Activated CD4-positive, alpha-beta T cell treated with anti-CD3 and anti-CD28 coated beads, Interleukin-2, amount 10 ng/mL, durations not matched to agents 24 days and 14 days (primary cell): ENCODE results near the gene CRELD2. TPM values are rescaled to one million over a fixed set of nuclear protein-coding genes. Genes with fewer than 3 reads are reported as not detected.

Source experiments
- DNase-seq: peaks from one replicate; pipeline ENCODE4 v3.0.0; 2022
- H3K27ac Mint-ChIP-seq: one replicate; pipeline ENCODE4 v1.8.0; 2022; ENCODE audit warnings: mild to moderate bottlenecking, mixed read lengths
- H3K27me3 Mint-ChIP-seq: one replicate; pipeline ENCODE4 v1.8.0; 2022; ENCODE audit warnings: mixed read lengths
- H3K36me3 Mint-ChIP-seq: one replicate; pipeline ENCODE4 v1.8.0; 2022; ENCODE audit warnings: low read depth, mild to moderate bottlenecking, mixed read lengths
- H3K4me1 Mint-ChIP-seq: one replicate; pipeline ENCODE4 v1.8.0; 2021; ENCODE audit warnings: mixed read lengths
- H3K4me3 Mint-ChIP-seq: one replicate; pipeline ENCODE4 v1.8.0; 2022; ENCODE audit warnings: mild to moderate bottlenecking, moderate library complexity, mixed read lengths
- H3K9me3 Mint-ChIP-seq: one replicate; pipeline ENCODE4 v1.8.0; 2021; ENCODE audit warnings: mixed read lengths
- intact Hi-C: fragments of 100-400 bp; cut with micrococcal nuclease; formaldehyde crosslinking; loops from one replicate; pipeline ENCODE4 v1.15.1; 2023
- total RNA-seq: library from RNA; stranded (reverse); gene quantifications from 2 replicates; pipeline ENCODE4 v1.2.3, GENCODE V29; 2022

Gene CRELD2
- total RNA-seq, 1 donor from 2014 or later, result 47.4 TPM

DNA sequence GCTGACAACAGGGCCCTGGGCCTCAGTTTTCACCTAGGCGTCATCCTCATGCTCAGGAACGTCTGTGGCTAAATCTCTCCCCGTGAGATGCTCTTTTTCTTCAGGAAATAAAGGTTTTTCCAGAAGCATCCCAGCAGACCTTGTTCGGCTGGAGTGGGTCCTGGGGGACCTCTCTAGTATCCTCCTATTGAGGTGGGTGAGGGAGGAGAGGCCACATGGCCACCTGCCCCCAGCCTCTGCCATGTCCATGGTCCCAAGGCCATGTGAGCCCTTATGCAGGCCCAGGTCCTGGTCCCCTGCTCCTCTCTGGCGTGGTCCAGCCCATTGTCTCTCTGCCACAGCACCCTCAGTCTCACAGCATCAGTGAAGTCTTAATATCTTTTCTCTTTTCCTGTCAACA, 22.2 kb upstream of the CRELD2 start:
- no peaks in the 10 kb centered on the region for H3K27me3 Mint-ChIP-seq
- peaks cover 48% of the 10 kb centered on the region for H3K36me3 Mint-ChIP-seq
- peaks cover 4% of the 10 kb centered on the region for H3K4me1 Mint-ChIP-seq
- intact Hi-C loops, result no loop called here
- no peak for DNase-seq
- no peak overlapping the region for H3K4me3 Mint-ChIP-seq
- no peak overlapping the region for H3K27ac Mint-ChIP-seq
- peaks cover 3% of the 10 kb centered on the region for H3K9me3 Mint-ChIP-seq

DNA sequence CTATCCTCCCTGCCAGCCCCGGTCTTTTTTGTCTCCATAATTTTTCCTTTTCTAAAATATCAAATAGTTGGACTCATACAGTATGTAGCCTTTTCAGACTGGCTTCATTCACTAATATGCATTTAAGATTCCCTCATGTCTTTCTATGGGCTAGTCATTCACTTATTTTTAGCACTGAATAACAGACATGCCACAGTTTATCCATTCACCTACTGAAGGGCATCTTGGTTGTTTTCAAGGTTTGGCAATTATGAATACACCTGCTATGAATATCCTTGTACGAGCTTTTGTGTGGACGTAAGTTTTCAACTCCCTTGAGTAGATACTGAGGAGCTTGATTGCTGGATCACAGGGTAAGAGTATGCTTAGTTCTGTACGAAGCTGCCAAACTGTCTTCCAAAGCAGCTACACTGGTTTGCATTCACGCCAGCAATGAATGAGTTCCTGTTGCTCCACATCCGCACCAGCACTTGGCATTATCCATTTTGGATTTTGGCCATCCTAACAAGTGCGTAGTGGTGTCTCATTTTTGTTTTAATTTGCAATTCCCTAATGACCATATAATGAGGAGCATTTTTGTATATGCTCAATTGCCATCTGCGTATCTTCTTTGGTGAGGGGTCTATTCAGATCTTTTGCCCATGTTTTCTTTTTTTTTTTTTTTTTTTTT, 21.3 kb upstream of the CRELD2 start:
- peaks cover 5% of the 10 kb centered on the region for H3K9me3 Mint-ChIP-seq
- intact Hi-C loops, result no loop called here
- H3K36me3 Mint-ChIP-seq, result peaks cover 52% of the 10 kb centered on the region
- H3K4me3 Mint-ChIP-seq, result no peak overlapping the region
- H3K4me1 Mint-ChIP-seq, result no peaks in the 10 kb centered on the region
- H3K27me3 Mint-ChIP-seq, result no peaks in the 10 kb centered on the region
- H3K27ac Mint-ChIP-seq, result no peak overlapping the region
- DNase-seq, result no peak

DNA sequence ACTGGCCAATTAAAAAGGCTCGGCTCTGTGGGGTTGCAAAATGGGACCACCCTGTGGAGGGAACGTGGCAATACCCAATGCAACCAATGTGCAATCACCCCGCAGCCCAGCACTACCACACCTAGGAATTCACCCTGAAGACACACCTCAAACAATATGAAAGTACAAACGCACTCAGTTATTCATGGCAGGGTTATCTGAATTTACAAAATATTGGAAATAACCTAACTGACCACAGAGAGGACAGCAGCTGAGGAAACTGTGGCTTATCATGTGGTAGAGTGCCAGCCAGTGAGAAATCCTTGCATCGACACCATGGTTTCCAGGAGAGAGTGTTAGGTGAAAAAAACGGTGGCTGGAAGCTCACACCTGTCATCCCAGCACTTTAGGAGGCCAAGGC, 18.9 kb upstream of the CRELD2 start:
- Mint-ChIP-seq H3K9me3 (peaks cover 5% of the 10 kb centered on the region), H3K36me3 (peaks cover 50% of the 10 kb centered on the region), H3K27me3 (no peaks in the 10 kb centered on the region), H3K4me1 (no peaks in the 10 kb centered on the region), H3K4me3 (no peak overlapping the region), H3K27ac (no peak overlapping the region)
- DNase-seq, result no peak
- intact Hi-C loops, result no loop called here

DNA sequence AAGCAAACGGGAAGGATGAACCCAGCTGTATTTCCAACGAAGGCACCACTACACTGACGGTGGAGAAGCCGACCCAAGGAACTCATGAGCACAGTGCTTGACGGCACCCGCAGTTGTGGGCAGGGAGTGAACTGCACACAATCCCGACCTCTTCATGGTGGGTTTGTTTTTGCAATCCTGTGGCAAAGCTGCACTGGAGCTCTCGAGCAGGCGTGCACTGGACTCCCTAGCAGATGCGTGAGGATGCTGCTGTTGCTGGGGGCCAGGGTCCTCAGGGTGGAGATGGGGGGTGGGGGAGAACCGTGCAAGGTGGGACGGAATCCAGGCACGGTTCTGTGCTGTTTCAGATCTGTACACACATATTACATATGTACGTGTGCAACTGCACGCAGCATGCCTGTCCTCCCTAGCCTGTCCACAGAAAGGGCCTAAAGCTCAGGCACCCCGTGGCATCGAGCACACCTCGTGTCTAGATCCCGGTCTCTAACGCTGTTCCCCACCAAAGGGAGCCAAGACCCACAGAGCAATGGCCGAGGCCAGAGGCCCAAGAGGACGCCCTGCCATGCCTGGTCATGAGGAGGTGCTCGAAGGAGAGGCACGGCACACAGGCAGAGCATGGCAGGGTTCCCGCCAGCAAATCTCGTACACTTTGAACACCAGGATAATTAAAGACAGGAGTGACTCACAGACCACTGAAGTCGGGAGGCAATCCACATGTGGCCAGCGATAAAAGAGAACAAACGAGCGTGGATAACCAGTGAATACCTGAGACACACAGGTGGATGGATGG, 17.8 kb upstream of the CRELD2 start:
- Mint-ChIP-seq H3K36me3 (peaks cover 54% of the 10 kb centered on the region), H3K4me3 (no peak overlapping the region), H3K9me3 (peaks cover 5% of the 10 kb centered on the region), H3K27me3 (no peaks in the 10 kb centered on the region), H3K27ac (no peak overlapping the region), H3K4me1 (no peaks in the 10 kb centered on the region)
- intact Hi-C loops, result no loop called here
- DNase-seq, result no peak

DNA sequence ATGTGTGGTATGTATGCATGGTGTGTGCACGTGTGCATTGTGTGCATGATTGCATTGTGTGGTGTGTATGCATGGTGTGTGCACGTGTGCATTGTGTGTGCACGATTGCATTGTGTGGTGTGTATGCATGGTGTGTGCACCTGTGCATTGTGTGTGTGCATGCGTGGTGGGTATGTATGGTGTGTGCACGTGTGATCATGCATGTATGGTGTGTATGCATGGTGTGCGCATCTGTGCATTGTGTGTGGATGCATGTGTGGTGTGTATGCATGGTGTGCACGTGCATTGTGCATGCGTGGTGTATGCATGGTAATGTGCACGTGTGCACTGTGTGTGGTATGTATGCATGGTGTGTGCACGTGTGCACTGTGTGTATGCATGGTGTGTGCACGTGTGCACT, 17.0 kb upstream of the CRELD2 start:
- Mint-ChIP-seq H3K9me3 (peaks cover 5% of the 10 kb centered on the region), H3K4me1 (no peaks in the 10 kb centered on the region), H3K4me3 (no peak overlapping the region), H3K27ac (no peak overlapping the region), H3K27me3 (no peaks in the 10 kb centered on the region), H3K36me3 (peaks cover 51% of the 10 kb centered on the region)
- DNase-seq, result no peak
- intact Hi-C loops, result no loop called here

DNA sequence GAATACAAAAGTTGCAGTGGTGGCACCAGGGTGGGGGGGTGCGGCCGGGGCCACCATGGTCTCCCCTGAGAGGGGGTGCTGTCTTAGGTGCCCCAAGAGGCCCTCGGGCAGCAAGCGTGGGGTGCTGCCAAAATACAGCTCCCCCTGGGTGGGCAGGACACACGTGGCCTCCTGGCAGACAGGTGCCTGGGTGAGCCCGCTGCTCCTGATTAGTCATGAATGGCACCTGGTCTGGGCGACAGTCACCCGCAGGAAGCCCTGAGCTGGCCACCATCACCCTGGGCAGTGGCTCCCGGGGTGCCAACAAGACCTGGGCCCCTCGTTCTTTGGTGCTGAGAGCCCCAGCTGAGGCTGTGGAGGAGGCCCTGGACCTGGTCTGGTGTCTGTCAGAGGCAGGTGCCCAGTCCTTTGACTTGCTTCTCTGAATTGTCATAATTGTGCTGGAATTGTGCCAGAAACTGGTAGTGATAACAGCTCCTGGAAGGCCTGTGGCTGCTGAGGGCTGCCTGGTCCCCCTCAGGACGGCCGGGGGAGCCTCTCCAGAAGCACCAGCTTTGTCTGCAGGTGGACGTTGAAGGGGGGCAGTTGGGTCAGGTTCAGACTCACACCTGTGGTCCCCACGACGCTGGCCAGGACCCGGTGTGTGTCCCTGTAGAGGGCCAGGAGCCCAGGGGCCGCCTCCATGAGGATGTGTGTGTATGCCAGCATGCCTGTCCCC, 15.0 kb upstream of the CRELD2 start:
- peaks cover 54% of the 10 kb centered on the region for H3K36me3 Mint-ChIP-seq
- H3K27ac Mint-ChIP-seq, result no peak overlapping the region
- intact Hi-C loops, result no loop called here
- H3K9me3 Mint-ChIP-seq, result peaks cover 5% of the 10 kb centered on the region
- H3K27me3 Mint-ChIP-seq, result no peaks in the 10 kb centered on the region
- DNase-seq, result no peak
- H3K4me1 Mint-ChIP-seq, result no peaks in the 10 kb centered on the region
- no peak overlapping the region for H3K4me3 Mint-ChIP-seq

DNA sequence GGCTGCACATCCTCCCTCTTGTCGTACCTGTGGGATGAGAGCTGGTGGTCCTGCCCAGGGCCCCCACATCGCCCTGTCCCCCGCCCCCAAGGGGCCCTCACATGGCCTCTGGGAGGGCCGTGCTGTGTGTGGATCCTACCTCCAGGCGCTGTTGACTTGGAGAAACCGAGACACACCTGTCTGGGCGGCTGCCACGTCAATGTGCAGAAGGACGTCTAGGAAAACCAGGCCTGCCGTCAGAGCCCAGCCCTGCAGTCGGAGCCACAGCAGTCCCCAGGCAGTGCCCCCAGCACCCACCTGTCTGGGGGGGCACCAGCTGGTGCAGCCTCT, 14.4 kb upstream of the CRELD2 start:
- DNase-seq, result no peak
- Mint-ChIP-seq H3K27me3 (no peaks in the 10 kb centered on the region), H3K9me3 (peaks cover 5% of the 10 kb centered on the region), H3K36me3 (peaks cover 50% of the 10 kb centered on the region), H3K4me1 (no peaks in the 10 kb centered on the region), H3K4me3 (no peak overlapping the region), H3K27ac (no peak overlapping the region)
- intact Hi-C loops, result no loop called here

DNA sequence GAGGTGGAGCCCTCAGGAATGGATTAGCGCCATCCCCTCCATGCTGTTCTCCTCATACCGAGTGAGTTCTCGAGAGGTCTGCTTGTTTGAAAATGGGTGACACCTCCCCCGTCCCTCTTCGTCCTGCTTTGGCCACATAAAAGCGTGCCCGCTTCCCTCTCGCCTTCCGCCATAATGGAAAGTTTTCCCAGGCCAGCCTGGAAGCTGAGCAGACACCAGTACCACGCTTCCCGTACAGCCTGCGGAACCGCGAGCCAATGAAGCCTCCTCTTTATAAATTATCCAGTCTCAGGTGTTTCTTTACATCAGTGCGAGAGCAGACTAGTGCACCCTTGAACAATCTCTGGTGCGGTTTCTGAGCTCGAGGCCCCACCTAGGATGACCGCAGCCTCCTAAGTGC, 13.0 kb upstream of the CRELD2 start:
- H3K27ac Mint-ChIP-seq, result no peak overlapping the region
- intact Hi-C loops, result no loop called here
- DNase-seq, result no peak
- peaks cover 46% of the 10 kb centered on the region for H3K36me3 Mint-ChIP-seq
- H3K27me3 Mint-ChIP-seq, result no peaks in the 10 kb centered on the region
- no peaks in the 10 kb centered on the region for H3K4me1 Mint-ChIP-seq
- no peak overlapping the region for H3K4me3 Mint-ChIP-seq
- peaks cover 5% of the 10 kb centered on the region for H3K9me3 Mint-ChIP-seq

DNA sequence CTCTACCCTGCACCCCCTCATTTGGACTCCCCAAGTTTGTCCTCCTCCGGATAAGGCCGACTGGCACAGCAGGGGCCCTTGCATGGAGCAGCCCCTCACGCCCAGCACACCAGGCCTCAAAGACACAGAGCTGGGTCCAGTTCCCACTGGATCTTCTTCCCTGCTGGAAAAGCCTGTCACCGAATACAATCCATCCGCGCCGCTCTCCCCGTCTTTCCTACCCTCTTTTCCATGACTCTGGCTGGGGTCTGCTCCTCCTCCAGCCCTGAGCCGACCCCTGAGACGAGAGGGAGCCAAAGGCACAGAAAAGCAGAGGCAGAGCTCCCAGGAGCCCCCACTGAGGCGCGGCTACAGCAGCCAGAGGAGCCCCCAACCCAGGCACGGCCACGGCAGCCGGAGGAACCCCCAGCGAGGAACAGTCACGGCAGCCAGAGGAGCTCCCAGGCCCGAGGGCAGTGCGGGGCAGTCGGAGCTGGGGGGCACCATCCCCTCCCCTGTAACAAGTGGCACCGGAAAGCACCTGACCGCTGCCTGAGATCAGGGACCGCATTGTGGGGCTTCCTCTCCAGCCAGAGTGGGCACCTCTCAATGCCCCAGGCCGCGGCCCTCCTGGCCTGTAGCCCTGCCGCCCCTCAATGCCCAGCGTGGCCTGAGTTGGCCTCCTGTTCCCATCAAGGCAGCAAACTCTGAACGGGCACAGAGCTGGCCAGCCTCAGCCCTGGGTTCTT, 12.2 kb upstream of the CRELD2 start:
- no peak for DNase-seq
- intact Hi-C loops, result no loop called here
- H3K36me3 Mint-ChIP-seq, result peaks cover 44% of the 10 kb centered on the region
- peaks cover 4% of the 10 kb centered on the region for H3K9me3 Mint-ChIP-seq
- H3K27ac Mint-ChIP-seq, result no peak overlapping the region
- no peaks in the 10 kb centered on the region for H3K4me1 Mint-ChIP-seq
- H3K27me3 Mint-ChIP-seq, result no peaks in the 10 kb centered on the region
- no peak overlapping the region for H3K4me3 Mint-ChIP-seq

DNA sequence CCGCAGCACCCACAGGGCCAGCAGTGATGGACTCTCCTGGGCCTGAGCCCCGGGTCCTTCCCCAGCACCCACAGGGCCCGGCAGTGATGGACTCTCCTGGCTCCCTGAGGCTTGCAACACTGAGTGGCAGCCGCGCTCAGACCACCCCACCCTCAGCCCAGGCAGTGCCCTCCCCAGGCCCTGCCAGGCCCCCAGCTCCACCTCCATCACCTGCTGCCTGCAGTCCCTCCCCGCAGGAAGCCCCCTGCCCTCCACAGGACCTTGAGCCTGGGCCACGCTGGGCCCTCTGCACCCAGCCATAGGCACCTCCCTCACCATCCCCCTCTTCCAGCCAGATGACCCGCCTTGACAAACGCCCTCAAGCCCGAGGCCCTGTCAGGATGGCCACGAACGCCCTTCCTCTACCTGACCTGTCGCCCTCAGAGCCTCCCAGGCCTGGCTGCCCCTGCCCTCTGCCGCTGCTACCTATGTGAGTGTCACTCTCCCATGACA, 11.6 kb upstream of the CRELD2 start:
- Mint-ChIP-seq H3K27me3 (no peaks in the 10 kb centered on the region), H3K36me3 (peaks cover 38% of the 10 kb centered on the region)

DNA sequence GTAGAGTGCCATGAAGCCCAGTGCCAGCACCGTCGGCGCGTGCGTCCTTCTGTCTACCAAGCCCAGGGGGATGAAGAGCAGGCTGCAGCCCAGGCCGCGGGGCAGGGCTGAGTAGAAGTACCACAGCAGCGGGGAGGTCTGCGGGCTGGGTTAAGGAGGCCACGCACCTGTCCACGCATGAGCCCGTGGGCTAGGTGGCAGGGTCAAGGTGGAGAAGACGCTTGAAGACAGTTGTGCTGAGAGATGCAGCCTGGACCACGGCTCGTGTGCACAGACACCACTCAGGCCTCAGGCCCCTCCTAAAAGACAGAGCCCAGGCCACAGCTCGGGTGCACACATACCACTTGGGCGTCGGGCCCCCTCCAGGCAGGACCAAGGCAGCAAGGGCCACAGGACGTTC, 10.6 kb upstream of the CRELD2 start:
- DNase-seq, result no peak
- Mint-ChIP-seq H3K27ac (no peak overlapping the region), H3K36me3 (peaks cover 35% of the 10 kb centered on the region), H3K27me3 (no peaks in the 10 kb centered on the region), H3K4me1 (no peaks in the 10 kb centered on the region), H3K4me3 (no peak overlapping the region), H3K9me3 (no peaks in the 10 kb centered on the region)
- intact Hi-C loops, result no loop called here

More for the DNA sequence above, 11.6 kb upstream of the CRELD2 start:
- Mint-ChIP-seq H3K27ac (peak overlapping the region; percentile 16), H3K4me3 (no peak overlapping the region), H3K4me1 (no peaks in the 10 kb centered on the region), H3K9me3 (no peaks in the 10 kb centered on the region)
- intact Hi-C loops, result no loop called here
- DNase-seq, result no peak

DNA sequence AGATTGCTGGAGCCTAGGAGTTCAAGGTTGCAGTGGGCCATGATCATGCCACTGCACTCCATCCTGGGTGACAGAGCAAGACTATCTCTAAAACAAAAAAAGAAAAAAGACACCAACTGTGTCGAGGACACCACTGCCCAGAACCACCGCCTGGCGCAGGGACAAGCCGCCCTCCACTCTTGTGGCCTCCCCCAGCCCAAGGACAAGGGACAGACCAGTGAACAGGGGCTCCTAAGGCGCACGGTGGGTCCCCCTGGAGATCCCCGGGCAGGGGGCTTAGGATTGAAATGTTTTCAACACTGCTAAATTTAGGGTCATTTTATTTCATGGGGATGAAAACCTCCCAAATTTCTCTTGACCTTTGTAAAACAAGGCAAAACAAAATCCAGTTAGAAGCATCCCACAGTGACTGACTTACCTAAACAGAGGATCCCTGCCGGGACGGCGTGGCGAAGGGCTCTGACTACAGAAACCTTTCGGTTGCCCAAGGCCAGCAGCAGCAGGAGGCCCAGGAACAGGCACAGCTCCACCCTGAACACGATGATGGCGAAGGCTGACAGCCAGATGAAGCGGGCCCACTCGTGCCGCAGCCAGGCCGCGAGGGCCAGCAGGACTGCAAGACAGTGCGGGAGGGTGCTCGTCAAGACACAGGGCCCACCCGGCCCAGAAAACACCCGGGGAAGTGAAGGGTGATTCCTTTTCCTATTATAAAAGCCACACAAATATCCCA, 8.8 kb upstream of the CRELD2 start:
- no peaks in the 10 kb centered on the region for H3K9me3 Mint-ChIP-seq
- peaks cover 29% of the 10 kb centered on the region for H3K36me3 Mint-ChIP-seq
- H3K4me3 Mint-ChIP-seq, result no peak overlapping the region
- DNase-seq, result no peak
- no peaks in the 10 kb centered on the region for H3K4me1 Mint-ChIP-seq
- intact Hi-C loops, result no loop called here
- no peak overlapping the region for H3K27ac Mint-ChIP-seq
- H3K27me3 Mint-ChIP-seq, result no peaks in the 10 kb centered on the region
